GM19455 (cell line): ENCODE measurements around the gene UTY.

ENCODE experiments used
- ATAC-seq: cut with Tn5 transposase; IDR thresholded peaks from one replicate; pipeline ENCODE4 v1.9.1; 2021; ENCODE audit not compliant: unreplicated experiment

Gene UTY

DNA sequence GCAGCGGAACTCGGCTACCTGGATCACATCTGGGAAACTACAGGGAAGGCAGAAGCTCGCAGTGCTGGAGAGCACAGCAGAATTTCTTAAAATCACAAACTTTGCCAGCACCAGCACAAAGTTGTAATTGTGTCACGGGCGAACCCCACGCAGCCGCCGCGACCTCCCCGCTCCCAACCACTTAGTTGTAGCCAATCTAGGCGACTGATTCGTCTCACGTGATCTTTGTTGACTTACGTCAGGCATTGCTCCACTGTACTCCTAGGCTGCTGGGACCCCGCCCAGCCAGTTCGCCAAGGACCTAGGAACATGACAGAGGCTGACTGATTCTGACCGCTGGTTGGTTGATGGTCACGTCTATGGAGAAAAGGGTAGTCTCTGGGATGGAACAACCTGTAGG lies at the start of gene UTY:
UTY (minus strand) TSS at position 206 of the 400 bp plus-strand sequence. CDS start 368 bp downstream, outside the sequence.
- peak; percentile 94 for ATAC-seq

DNA sequence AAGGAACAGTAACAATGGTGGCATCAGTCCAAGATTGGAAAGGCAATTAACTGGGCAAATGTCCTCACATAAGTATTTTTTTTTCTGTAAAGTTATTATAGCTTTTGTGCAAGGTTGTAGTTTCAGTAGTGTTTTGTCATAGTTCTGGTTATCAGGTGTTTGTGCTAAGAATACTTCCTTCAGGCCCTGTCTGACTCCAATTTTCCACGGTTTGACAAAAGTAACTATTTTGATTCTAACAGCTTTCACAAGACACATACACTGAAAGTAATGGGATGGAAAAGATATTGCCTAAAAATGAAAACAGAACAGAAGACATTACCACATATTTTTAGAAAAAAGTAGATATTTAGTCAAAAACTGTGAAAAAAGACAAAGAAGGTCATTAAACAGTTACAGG lies 40.6 kb upstream of the UTY start:
- ATAC-seq = no peak

DNA sequence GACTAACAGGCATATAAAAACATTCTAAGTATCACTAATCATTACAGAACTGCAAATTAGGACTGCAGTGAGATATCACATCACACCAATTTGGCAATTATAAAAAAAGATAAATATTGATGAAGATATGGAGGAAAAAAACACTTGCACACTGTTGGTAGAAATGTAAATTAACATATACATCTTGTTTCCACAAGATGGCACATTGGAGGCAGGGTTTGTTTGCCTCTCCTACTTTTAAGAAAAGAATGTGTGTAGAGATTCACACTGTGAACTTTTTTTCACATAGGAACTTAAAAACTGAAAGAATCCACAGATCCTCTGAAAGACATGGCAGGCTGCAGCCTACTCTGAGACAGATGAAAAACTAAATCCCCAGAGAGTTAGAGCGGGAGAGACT lies 21.4 kb upstream of the UTY start:
- ATAC-seq = no peak

DNA sequence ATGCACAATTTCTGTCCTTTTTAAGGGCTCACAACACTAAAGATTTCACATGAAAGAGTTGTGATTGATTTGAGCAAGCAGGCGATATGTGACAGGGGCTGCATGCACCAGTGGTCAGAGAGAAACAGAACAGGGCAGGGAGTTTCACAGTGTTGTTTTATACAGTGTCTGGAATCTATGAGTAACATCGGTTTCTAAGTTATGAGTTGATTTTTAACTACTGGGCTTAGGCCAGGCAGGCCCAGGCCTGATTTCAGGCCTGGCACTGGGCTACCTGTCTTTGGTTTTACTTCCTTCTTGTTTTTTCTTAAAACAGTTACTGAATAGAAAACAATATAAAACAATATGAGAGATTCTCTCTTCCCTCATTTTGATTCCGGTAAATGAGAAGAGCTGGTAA lies 13.9 kb upstream of the UTY start:
- no peak for ATAC-seq

DNA sequence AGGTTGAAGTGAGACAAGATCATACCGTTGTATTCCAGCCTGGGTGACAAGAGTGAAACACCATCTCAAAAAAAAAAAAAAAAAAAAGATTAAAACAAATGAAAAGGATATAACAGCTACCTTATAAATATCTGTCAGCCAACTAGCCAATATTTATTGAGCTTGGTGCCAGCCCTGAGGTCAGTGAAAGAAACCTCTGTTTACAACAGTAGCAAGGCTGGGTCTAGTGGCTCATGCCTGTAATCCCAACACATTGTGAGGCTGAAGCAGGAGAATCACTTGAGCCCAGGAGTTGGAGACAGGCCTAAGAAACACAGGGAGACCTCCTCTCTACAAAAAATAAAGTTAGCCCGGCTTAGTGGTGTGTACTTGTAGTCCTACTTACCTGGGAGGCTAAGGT lies 12.6 kb upstream of the UTY start:
- ATAC-seq = no peak

DNA sequence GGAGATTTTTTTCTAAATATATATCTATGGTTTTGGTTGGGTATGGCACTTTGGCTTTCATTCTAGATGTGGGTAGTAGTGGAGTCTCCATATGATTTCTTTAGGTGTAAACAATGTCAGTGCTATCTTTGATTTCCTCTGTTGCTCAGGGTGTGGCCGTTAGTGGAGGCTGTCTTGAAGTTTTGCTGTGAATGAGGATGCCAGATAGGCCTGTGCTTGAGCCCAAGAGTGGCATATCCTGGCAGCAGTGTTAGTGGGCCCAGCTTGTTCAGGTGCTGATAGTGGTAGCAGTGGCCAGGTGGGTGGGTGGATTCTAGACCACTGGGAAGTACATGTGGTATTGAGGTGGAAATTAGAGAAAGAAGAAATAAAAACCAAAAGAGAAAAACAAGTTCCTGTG lies 8.9 kb upstream of the UTY start:
- ATAC-seq = no peak

DNA sequence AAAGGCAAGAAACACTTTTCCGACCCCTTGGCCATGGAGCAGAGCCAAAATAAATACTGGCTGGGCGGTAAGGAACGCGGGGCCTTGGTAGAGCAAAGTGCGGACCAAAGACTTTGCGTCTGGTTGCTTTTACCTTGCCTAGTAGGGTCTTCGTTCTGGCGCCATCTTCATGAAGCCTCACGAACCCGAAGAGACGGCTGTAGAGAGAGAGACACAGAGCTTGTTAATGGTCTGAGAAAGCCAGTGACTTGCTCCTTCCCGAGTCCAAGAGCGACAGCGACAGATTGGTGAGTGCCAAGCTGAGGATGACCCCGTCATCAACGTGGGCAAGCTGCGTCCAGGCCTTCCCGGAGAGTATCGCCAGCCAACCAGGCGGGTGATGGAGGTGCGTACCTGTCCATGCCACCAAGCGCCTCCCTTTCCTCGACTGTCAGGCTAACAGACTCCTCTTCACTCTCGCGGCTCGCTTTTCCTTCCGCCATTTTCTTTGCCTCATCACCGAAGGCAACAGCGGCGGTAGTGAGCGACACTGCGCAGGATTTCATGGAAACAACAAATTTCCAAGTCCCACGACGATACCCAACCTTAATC lies 617 bp downstream of the UTY start:
- peak; percentile 59 for ATAC-seq

DNA sequence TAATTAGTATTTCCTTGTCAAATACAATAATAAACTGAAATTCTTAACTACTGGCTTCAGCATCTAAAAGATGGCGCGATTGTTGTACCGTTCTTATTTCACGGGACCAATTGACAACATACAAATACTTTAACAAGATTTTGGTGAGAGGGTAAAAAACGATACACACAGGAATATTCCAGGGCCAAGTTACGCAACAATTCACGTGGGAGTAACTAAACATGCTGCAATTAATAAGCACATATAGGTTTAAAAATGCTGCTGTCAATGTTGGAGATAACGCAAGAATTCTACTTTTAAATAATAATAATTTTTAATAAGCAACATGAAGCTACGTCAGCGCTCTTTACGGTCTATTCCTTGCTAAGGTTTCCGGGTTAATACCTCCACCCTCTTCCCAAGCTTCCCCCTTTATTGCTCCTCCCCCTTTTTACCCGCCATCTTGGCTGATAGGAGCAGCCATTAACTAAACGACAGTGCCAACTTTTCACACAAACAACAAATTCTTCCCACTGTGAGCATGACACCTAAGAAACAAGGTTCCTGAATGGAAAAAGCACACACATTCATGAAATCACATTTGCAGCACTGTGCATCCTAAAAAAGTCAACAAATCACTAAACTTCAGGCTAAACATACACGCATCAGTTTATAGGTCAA lies 1.6 kb downstream of the UTY start:
- peak; percentile 53 for ATAC-seq

DNA sequence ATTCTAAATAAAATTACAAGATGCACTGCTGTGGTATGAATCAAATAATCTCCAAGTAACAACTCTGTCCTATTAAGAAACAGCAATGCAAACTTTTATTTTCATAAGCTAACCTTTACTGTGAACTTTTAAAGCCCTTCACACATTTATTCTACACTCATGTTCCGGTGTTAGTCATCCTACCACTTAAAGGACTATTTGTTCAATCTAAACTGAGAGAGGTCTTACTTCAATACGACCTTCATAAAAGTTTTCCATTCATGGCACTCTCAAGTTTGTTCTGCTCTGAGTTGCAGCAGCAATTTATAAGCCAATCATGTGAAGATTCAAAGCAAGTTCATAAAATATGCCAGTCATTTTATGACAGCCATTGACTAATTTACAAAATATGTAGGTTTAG lies 4.8 kb downstream of the UTY start:
- no peak for ATAC-seq

DNA sequence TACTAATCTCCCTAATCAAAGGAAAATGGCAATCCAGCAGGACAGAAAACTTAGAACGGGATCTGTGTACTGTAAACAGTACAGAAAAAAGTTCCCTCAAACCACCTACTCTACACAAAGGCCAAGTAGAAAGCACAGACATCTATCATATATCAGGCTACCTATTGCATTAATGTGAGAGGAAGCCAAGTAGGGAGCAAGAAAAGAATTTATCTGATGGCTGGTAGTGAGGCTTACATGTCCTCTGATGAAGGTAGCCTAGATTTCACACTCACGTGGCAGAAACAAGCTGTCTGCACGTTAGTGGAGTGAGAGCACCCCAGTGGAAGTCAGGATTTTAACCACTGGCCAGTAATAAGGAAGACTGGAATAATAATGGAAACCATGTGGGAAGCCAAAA lies 28.3 kb downstream of the UTY start:
- ATAC-seq = no peak

DNA sequence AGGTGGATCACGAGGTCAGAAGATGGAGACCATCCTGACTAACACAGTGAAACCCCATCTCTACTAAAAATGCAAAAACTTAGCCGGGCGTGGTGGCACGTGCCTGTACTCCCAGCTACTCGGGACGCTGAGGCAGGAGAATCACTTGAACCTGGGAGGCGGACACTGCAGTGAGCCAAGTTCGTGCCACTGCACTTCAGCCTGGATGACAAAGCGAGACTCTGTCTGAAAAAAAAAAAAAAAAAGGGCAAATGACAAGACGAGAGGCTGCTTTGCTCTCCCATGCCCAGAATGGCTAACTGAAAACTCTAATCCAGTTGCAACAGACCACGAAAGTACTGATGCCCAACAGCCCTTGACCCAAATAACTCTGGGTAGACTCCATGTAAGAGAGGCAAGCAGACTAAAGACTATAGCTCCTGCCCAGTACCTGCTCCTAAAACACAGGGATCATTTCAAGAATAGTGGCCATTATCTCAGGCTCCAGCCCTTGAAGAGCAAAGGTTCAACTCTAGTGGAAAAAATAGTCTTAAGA lies 29.2 kb downstream of the UTY start:
- no peak for ATAC-seq

DNA sequence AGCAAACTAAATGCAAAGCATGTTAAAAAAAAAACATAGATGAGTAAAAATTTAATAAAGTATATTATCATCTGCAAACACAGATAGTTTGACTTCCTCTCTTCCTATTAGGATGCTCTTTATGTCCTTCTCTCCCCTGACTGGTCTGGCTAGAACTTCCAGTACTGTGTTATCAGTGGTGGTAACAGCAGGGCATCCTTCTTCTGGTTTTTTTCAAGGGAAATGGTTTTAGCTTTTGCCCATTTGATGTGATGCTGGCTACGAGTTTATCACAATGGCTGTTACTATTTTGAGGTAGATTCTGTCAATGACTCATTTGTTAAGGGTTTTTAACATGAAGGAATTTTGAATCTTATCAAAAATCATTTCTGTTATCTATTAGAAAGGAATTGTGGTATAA lies 34.3 kb downstream of the UTY start:
- ATAC-seq = no peak

DNA sequence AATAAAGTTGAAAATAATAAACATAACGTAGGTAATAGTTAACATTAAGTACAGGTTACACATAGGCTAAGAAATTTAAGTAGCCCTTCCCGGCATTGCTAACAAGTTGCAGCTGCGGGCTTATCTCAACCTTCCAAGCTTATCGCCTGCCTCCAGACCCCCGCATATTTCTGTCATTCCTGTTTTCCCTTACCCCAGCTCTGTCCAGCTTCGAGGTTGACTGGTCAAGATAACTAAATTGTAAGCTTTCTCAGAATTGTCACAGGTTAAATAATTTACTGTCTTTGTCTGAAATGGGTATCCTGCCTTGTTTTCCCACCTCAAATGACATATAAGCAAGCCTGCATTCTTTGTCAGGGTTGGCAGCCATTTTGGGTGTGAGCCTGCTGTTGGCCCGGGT lies 36.7 kb downstream of the UTY start:
- ATAC-seq = no peak

DNA sequence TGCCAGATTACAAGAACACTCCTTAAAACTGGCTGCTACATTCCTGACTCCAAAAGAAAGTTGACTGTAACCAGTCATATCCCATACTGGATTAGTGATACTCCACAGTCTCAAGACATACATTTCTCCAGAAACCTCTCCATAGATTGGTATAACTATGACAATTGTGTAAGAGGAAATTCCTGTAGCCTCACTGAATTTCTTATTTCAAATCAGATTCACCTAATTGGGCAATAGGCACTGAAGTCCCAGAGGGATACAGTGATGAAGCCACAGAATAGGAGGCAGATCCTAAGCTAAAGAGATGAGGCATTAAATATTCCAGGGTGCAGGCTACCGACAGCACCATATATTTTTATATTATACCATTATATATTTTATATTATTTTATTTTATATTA lies 39.0 kb downstream of the UTY start:
- no peak for ATAC-seq

DNA sequence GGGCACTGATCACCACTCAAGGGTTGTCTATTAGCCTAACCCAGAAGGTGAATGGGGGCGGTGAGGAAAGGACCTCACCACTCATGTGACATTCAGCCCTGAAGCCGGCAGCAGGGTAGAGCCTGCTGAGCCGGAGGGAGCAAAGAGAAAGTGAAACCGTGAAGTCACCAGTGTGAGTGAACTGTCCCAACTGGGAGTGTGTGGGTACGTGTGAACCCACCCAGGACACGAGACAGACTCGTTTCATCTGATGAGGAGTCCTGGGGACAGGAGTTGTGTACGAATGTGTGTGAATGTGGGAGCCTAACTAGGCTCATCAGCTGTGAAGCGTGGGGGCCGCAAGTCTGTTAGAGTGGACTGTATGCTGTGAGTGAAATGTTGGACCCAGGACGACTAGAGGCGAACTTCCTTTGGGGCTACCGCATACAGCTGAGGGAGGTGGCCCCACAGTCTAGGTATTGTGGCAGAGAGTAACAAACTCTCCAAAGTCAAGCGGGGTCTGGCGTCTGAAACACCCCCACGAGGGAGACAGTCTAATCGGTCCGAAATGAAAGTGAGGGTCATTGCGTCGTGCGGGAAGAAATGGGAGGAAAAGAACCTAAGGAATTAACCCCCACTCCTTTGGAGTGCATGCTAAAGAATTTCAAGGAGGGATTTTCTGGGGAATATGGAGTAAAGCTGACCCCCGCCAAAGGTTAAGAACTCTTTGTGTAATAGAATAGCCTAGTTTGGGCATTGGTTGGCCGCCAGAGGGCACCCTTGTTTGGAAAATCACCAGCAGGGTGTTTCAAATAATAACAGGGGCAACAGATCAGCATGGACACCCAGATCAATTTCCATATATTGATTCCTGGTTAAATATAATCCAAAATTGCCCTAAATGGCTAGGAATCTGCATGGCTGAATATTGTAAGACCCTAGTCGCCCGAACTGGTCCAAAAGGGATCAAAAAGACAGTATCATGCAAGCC lies 43.6 kb downstream of the UTY start:
- ATAC-seq = peak; percentile 78

DNA sequence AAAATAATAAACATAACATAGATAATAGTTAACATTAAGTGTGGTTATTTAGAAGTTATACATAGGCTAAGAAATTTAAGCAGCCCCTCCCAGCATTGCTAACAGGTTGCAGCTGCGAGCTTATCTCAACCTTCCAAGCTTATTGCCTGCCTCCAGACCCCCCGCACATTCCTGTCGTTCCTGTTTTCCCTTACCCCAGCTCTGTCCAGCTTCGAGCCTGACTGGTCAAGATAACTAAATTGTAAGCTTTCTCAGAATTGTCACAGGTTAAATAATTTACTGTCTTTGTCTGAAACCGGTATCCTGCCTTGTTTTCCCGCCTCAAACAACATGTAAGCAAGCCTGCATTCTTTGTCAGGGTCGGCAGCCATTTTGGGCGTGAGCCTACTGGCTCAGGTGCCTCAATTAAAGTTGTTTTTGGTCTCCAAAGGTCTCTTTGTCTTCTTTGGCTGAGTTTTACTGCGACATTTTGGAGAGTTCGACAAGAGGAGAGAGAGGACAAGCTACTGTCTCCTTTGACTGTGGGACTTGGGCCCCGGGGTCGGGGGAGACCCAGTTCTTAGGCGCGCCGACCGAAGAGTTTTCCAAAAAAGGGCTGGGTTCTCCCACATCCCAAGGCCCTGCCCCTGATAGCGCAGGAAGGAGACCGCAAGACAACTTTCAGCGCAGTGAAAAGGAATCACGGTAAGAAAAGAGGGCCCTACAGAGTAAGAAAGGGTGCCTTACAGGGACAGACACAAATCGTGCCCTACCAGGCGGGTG lies 44.4 kb downstream of the UTY start:
- ATAC-seq = no peak

DNA sequence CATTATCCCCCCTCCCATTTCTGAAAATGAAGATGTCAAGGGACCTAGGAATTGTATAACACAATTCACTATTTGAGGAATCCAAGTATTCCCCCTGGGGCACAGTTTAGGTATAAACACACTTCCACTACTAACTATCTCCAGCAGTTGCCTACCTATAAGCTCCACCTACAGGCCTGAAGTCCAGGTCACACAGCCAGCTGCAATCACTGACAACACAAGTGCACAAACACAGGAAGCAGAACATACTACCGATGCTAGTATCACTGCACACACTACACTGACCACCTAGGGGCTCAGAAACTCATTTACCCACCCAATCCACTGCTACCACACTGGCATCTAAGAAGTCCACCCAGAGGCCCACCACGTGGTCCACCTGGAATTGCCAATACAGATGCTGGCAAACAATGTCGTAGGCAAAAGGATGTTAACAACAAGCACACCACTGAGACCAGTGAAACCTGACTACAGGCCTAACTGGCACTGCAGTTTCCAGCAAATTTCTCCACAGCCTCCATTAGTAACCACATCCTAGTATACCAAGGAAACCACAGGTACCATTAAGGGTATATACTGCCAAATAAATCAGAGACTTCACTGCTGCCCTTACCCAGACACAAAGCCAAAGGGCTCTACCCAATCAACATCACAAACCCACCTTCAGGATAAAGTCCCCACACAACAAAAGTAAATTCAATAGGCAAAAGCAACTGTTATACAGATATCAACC lies 47.4 kb downstream of the UTY start:
- ATAC-seq = no peak

DNA sequence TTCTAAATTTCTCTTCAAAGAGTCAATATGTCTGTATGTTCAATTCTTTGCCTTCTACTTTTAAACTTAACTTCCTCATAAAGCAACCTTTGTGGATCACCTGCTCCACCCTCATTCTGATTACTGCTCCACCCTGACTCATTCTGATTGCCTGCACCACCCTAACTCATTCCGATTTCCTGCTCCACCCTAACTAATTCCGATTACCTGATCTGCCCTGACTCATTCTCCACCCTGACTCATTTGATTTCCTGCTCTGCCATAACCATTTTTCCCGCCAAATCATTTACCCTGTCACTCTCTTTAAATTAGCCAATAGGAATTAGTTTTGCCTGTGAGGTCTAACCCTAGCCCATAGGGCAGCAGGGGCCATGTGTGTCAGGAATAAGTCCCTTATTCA lies 50.3 kb downstream of the UTY start:
- ATAC-seq = no peak

DNA sequence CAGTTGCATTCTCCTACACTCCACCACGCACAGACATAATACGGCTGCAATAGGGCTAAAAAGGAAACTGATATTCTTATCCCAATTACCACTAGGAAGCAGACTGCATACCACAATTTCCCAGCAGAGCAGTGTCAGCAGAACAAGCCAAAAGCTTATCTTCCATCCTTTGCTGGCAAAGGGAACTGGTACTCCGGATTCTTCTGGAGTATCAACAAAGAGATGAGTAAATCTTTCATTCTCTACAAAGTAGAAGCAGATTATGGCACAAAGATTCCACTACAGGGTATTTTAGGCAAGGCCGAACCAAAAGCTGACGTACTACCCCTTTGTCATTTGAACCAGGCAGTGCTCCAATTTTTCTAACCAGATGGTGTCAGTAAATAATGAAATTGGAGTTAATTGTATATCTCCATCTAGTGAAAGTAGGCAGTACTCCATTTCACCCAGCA lies 56.5 kb downstream of the UTY start:
- no peak for ATAC-seq
